ENCODE data around the gene PKP2.

GRCh38 chr12:32903318-32903717 is 6.7 kb upstream of the PKP2 start:
- TF ChIP-seq CTCF (IDR thresholded peaks at IDR 0.05) (no peak), POLR2A (IDR thresholded peaks at IDR 0.05) (no peak)

All from uterus (tissue), 2 donors.